ENCODE results near the gene TIGD1.

GRCh38 chr2:232526372-232526941 is 23.9 kb downstream of the TIGD1 start:
- TF ChIP-seq, protein P1, sequence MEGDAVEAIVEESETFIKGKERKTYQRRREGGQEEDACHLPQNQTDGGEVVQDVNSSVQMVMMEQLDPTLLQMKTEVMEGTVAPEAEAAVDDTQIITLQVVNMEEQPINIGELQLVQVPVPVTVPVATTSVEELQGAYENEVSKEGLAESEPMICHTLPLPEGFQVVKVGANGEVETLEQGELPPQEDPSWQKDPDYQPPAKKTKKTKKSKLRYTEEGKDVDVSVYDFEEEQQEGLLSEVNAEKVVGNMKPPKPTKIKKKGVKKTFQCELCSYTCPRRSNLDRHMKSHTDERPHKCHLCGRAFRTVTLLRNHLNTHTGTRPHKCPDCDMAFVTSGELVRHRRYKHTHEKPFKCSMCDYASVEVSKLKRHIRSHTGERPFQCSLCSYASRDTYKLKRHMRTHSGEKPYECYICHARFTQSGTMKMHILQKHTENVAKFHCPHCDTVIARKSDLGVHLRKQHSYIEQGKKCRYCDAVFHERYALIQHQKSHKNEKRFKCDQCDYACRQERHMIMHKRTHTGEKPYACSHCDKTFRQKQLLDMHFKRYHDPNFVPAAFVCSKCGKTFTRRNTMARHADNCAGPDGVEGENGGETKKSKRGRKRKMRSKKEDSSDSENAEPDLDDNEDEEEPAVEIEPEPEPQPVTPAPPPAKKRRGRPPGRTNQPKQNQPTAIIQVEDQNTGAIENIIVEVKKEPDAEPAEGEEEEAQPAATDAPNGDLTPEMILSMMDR (IDR thresholded peaks at IDR 0.05): no peak
- TF ChIP-seq POLR2AphosphoS5 (IDR thresholded peaks at IDR 0.05): no peak
